Smooth muscle cell (in vitro differentiated cells): ENCODE results near the gene ADAM33. TPM values are rescaled to one million over a fixed set of nuclear protein-coding genes. Genes with fewer than 3 reads are reported as not detected.

ENCODE experiments used
- DNase-seq: peaks from one replicate; lab custom pipeline; 2025; ENCODE audit not compliant: unreplicated experiment; lab: John Stamatoyannopoulos, UW
- H2AFZ ChIP-seq: fragments of 200-600 bp; sonication (generic); 2 replicates; pipeline ENCODE4 v1.6.0; 2016; ENCODE audit warnings: antibody characterized with exemption, low read depth, mild to moderate bottlenecking
- H3F3A ChIP-seq: fragments of 200-600 bp; sonication (generic); 2 replicates; pipeline ENCODE4 v1.6.0; 2017; ENCODE audit warnings: antibody characterized with exemption, low read depth
- H3K27ac ChIP-seq: fragments of 200-600 bp; sonication (generic); 2 replicates; pipeline ENCODE4 v1.5.1; 2016; ENCODE audit warnings: low read depth, mild to moderate bottlenecking
- H3K27me3 ChIP-seq: fragments of 200-600 bp; sonication (generic); 2 replicates; pipeline ENCODE4 v1.6.1; 2016; ENCODE audit warnings: low read depth, mild to moderate bottlenecking
- H3K36me3 ChIP-seq: fragments of 200-600 bp; sonication (generic); 2 replicates; pipeline ENCODE4 v1.5.1; 2016; ENCODE audit warnings: low read depth
- H3K4me1 ChIP-seq: fragments of 200-600 bp; sonication (generic); 2 replicates; pipeline ENCODE4 v1.5.1; 2016; ENCODE audit warnings: low read depth
- H3K4me2 ChIP-seq: fragments of 200-600 bp; sonication (generic); 2 replicates; pipeline ENCODE4 v1.6.0; 2016; ENCODE audit warnings: mild to moderate bottlenecking
- H3K4me3 ChIP-seq: fragments of 200-600 bp; sonication (generic); 2 replicates; pipeline ENCODE4 v1.5.1; 2016; ENCODE audit warnings: mild to moderate bottlenecking
- H3K79me2 ChIP-seq: fragments of 200-600 bp; sonication (generic); 2 replicates; pipeline ENCODE4 v1.6.0; 2016; ENCODE audit warnings: low read depth, mild to moderate bottlenecking
- H3K9ac ChIP-seq: fragments of 200-600 bp; sonication (generic); 2 replicates; pipeline ENCODE4 v1.6.0; 2016; ENCODE audit warnings: low read depth
- H3K9me3 ChIP-seq: fragments of 200-600 bp; sonication (generic); replicated peaks from 2 replicates; pipeline ENCODE4 v1.5.1; 2016; ENCODE audit warnings: low read depth
- H4K20me1 ChIP-seq: fragments of 200-600 bp; sonication (generic); 2 replicates; pipeline ENCODE4 v1.6.0; 2016; ENCODE audit warnings: low read depth
- CTCF ChIP-seq: fragments of 200-600 bp; sonication (generic); IDR thresholded peaks from 2 replicates; pipeline ENCODE4 v1.5.1; 2017; ENCODE audit warnings: borderline replicate concordance, mild to moderate bottlenecking, antibody characterized with exemption; ENCODE audit not compliant: insufficient read depth, poor library complexity, severe bottlenecking
- WGBS: methylation state at CpG from one replicate; pipeline ENCODE4 v1.1.7; 2016; ENCODE audit warnings: low lambda C conversion rate; 5-methylcytosine and 5-hydroxymethylcytosine counted together
- polyA plus RNA-seq: library from polyadenylated mRNA; unstranded; fragments of >200 nt; fragmentation: Nextera tagmentation; extraction: Ambion mirVana; gene quantifications from 2 replicates; pipeline ENCODE4 v1.2.1, GENCODE V29; 2016
- total RNA-seq: library from RNA; depleted of rRNA; stranded (reverse); fragments of >200 nt; gene quantifications from 2 replicates; pipeline ENCODE4 v1.2.3, GENCODE V29; 2014

The ADAM33 gene
- total and polyA plus RNA-seq, 2 experiments from 2014 or later: 5.1 to 7.4 TPM

DNA sequence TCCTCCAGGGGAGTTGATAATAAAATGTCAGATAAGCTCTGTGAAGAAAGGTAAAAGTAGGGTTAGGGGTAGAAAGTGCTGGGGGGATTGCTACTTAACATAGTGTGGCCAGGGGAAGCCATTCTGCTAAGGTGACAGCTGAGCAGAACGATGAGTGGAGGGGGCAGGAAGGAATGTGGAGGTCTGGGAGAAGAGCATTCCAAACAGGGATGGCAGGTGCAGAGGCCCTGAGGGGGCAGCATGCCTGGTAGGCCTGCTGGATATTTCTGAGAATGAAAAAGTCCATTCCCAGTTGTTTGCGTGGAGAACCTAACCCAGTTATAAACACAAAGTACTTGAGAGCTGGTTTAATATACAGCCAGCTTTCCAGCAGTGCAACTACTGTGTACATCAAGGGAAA lies 27.9 kb downstream of the ADAM33 start:
- Histone ChIP-seq H3K4me2 (no peak overlapping the region), H3K9ac (no peak overlapping the region), H4K20me1 (no peaks in the 10 kb centered on the region), H3K79me2 (no peaks in the 10 kb centered on the region), H3K36me3 (no peaks in the 10 kb centered on the region), H3K4me3 (no peak overlapping the region), H3K4me1 (no peaks in the 10 kb centered on the region), H3K27me3 (no peaks in the 10 kb centered on the region), H3F3A (no peaks in the 10 kb centered on the region), H3K9me3 (no peaks in the 10 kb centered on the region), H2AFZ (no peak overlapping the region), H3K27ac (no peak overlapping the region)
- DNase-seq: no peak
- no peak for TF ChIP-seq CTCF
- WGBS: 71% methylated on average over 2 of the region's 2 CpGs

GRCh38 chr20:3652676-3653596 lies 28.9 kb downstream of the ADAM33 start:
- no peak overlapping the region for H3K4me2 ChIP-seq
- TF ChIP-seq CTCF: no peak
- no peaks in the 10 kb centered on the region for H3K79me2 ChIP-seq
- WGBS: 94% methylated on average over 10 of the region's 10 CpGs
- no peak overlapping the region for H3K27ac ChIP-seq
- no peaks in the 10 kb centered on the region for H4K20me1 ChIP-seq
- H2AFZ ChIP-seq: no peak overlapping the region
- no peak overlapping the region for H3K4me3 ChIP-seq
- no peaks in the 10 kb centered on the region for H3K27me3 ChIP-seq
- no peak overlapping the region for H3K9ac ChIP-seq
- no peaks in the 10 kb centered on the region for H3K9me3 ChIP-seq
- no peaks in the 10 kb centered on the region for H3K36me3 ChIP-seq
- H3F3A ChIP-seq: no peaks in the 10 kb centered on the region
- no peaks in the 10 kb centered on the region for H3K4me1 ChIP-seq
- DNase-seq: no peak

DNA sequence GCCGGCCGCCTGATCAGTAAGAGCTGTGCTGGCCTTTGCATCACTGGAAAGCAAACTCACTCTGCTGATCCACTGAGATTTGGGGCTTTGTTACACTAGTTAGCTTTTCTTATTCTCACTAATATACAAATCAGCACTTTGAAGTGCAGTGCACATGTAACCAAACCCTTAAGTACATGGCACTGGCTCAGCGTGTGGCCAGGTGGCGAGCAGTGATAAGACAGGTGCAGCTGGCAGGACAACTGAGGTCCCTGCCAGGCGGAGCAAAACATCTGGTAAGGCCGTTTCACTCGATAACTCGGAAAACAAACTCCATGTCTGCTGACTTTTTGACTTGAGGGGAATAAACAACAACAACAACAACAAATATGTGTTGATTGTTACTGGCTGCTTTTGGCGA lies 29.6 kb downstream of the ADAM33 start:
- H3K79me2 ChIP-seq: no peaks in the 10 kb centered on the region
- no peak overlapping the region for H3K27ac ChIP-seq
- H3F3A ChIP-seq: no peaks in the 10 kb centered on the region
- no peaks in the 10 kb centered on the region for H3K27me3 ChIP-seq
- no peak overlapping the region for H3K4me2 ChIP-seq
- 96% methylated on average over 9 of the region's 9 CpGs for WGBS
- no peaks in the 10 kb centered on the region for H3K4me1 ChIP-seq
- H3K9ac ChIP-seq: no peak overlapping the region
- no peak for TF ChIP-seq CTCF
- no peaks in the 10 kb centered on the region for H4K20me1 ChIP-seq
- H2AFZ ChIP-seq: no peak overlapping the region
- no peaks in the 10 kb centered on the region for H3K36me3 ChIP-seq
- H3K9me3 ChIP-seq: no peaks in the 10 kb centered on the region
- no peak for DNase-seq
- H3K4me3 ChIP-seq: no peak overlapping the region
